Esophagus squamous epithelium (tissue), 4 donors: ENCODE measurements around the gene ECSCR.

Experiments
- CTCF ChIP-seq, 6 experiments: fragments of 450-650 bp in 4 of 6; fragments of 200-600 bp in 2 of 6; sonication (generic) in 2 of 6; IDR thresholded peaks; one replicate each; pipeline ENCODE4 v1.5.1; 2016 to 2019; ENCODE audit warnings: antibody characterized with exemption in 6 of 6, mild to moderate bottlenecking in 4 of 6, moderate library complexity in 4 of 6
- POLR2A ChIP-seq, 4 donors: fragments of 450-650 bp; IDR thresholded peaks; one replicate each; pipeline ENCODE4 v1.6.1; 2017; ENCODE audit warnings: antibody characterized with exemption in 4 of 4, mild to moderate bottlenecking in 4 of 4, moderate library complexity in 3 of 4

GRCh38 chr5:139401546-139401945 is 61.0 kb downstream of the ECSCR start:
- no peak for TF ChIP-seq CTCF (IDR thresholded peaks at IDR 0.05)
- TF ChIP-seq POLR2A (IDR thresholded peaks at IDR 0.05), result no peak
